K562 (cell line): ENCODE data around the gene KLC1. TPM values are rescaled to one million over a fixed set of nuclear protein-coding genes. Genes with fewer than 3 reads are reported as not detected.
A peak's percentile ranks its signal among the peaks of the same experiment; 100 is the strongest.

ENCODE experiments used
- ATAC-seq: fragments of 200-7000 bp; cut with Tn5 transposase; 3 replicates; pipeline ENCODE4 v1.9.1; 2020; ENCODE audit warnings: moderate library complexity
- BruUV-seq: library from RNA; stranded (reverse); fragments of 400-500 nt; replicated peaks from 2 replicates; lab custom pipeline; 2021; lab: Mats Ljungman, UMichigan
- CTCF ChIA-PET: fragments of 300-600 bp; formaldehyde crosslinking; extraction: SDS; loops from one replicate; lab custom pipeline; 2021; ENCODE audit warnings: low intra/inter-chr PET ratio; lab: Yijun Ruan, JAX
- POLR2A ChIA-PET: fragments of 300-600, 350-650 bp; sonication (Branson Sonifier 250); formaldehyde crosslinking; extraction: SDS; loops from one replicate; lab custom pipeline; 2021; ENCODE audit warnings: antibody characterized with exemption, inconsistent platforms; lab: Yijun Ruan, JAX
- DNase-seq, 4 experiments: peaks; one replicate each; pipeline versions ENCODE4 v3.0.0 to v3.0.0-alpha.2; 2011 to 2018; ENCODE audit warnings: low spot score in 3 of 4, mixed read lengths in 3 of 4; ENCODE audit errors: extremely low read depth in 1 of 4
- FAIRE-seq: peaks from 2 replicates; lab custom pipeline; 2011; peaks lifted over from hg19 to GRCh38; lab: Jason Lieb, UNC
- H2AFZ ChIP-seq: 2 replicates; pipeline ENCODE4 v1.6.0; 2011; ENCODE audit warnings: low read depth, low read length, control low read depth, inconsistent platforms
- H3K27ac ChIP-seq: fragments of 200-600 bp; 3 replicates; pipeline ENCODE4 v1.8.0; 2011; ENCODE audit warnings: low read depth, mild to moderate bottlenecking, control low read depth, inconsistent platforms, low read length, moderate library complexity, mixed read lengths; ENCODE audit errors: extremely low read depth
- H3K27me3 ChIP-seq, 2 experiments: fragments of 300-600 bp in 1 of 2; 2 replicates in 1 of 2; 3 replicates in 1 of 2; pipeline versions ENCODE4 v1.6.0 to v1.8.0; 2011; ENCODE audit warnings: inconsistent platforms in 2 of 2, low read length in 2 of 2, mild to moderate bottlenecking in 1 of 2, mixed read lengths in 1 of 2, moderate library complexity in 1 of 2; ENCODE audit not compliant: control insufficient read depth in 2 of 2, insufficient read depth in 2 of 2
- H3K36me3 ChIP-seq: fragments of 300-600 bp; 3 replicates; pipeline ENCODE4 v1.8.0; 2011; ENCODE audit warnings: mild to moderate bottlenecking, low read length, inconsistent platforms; ENCODE audit not compliant: control insufficient read depth, insufficient read depth
- H3K4me1 ChIP-seq, 2 experiments: fragments of 200-600 bp in 1 of 2; replicated peaks in 1 of 2; 2 replicates in 1 of 2; 3 replicates in 1 of 2; pipeline versions ENCODE4 v1.5.1 to v1.8.0; 2011; ENCODE audit warnings: inconsistent platforms in 2 of 2, low read length in 2 of 2, mild to moderate bottlenecking in 1 of 2, mixed read lengths in 1 of 2, moderate library complexity in 1 of 2; ENCODE audit not compliant: control insufficient read depth in 2 of 2, insufficient read depth in 2 of 2
- H3K4me2 ChIP-seq: 2 replicates; pipeline ENCODE4 v1.6.1; 2011; ENCODE audit warnings: low read length, control low read depth, inconsistent platforms, mixed read lengths; ENCODE audit not compliant: insufficient read depth
- H3K4me3 ChIP-seq: fragments of 200-600 bp; sonication (generic), shearing (Covaris generic); 2 replicates; pipeline ENCODE4 v1.5.1; 2016; ENCODE audit warnings: control low read depth, inconsistent platforms
- H3K79me2 ChIP-seq: fragments of 200-600 bp; 3 replicates; pipeline ENCODE4 v1.8.0; 2011; ENCODE audit warnings: low read length, inconsistent platforms; ENCODE audit not compliant: control insufficient read depth, insufficient read depth
- H3K9ac ChIP-seq, 2 experiments: 2 replicates each; pipeline versions ENCODE4 v1.6.0 to v1.6.1; 2011; ENCODE audit warnings: low read depth in 2 of 2, low read length in 2 of 2, control low read depth in 1 of 2, inconsistent platforms in 1 of 2, mild to moderate bottlenecking in 1 of 2, mixed read lengths in 1 of 2; ENCODE audit not compliant: insufficient read depth in 1 of 2
- H3K9me1 ChIP-seq: one replicate; pipeline ENCODE4 v1.6.0; 2011; ENCODE audit warnings: inconsistent platforms, mild to moderate bottlenecking, low read length, moderate library complexity; ENCODE audit not compliant: control insufficient read depth, insufficient read depth
- H3K9me3 ChIP-seq: replicated peaks from 2 replicates; pipeline ENCODE4 v1.5.1; 2011; ENCODE audit warnings: low read depth, low read length, inconsistent platforms; ENCODE audit not compliant: control insufficient read depth, insufficient read depth
- H4K20me1 ChIP-seq: replicated peaks from 2 replicates; pipeline ENCODE4 v1.6.1; 2011; ENCODE audit warnings: low read length, inconsistent platforms, mixed read lengths; ENCODE audit not compliant: control insufficient read depth, insufficient read depth
- CTCF ChIP-seq, 3 experiments: IDR thresholded peaks in 2 of 3; conservative IDR thresholded peaks in 1 of 3; 2 replicates each; pipeline ENCODE4 v1.5.1; 2011 to 2012; ENCODE audit warnings: low read length in 3 of 3, mild to moderate bottlenecking in 3 of 3, control low read depth in 2 of 3, improper control_type of control experiment in 1 of 3, inconsistent platforms in 1 of 3, low read depth in 1 of 3, mixed read lengths in 1 of 3, moderate library complexity in 1 of 3; ENCODE audit not compliant: insufficient read depth in 2 of 3
- GABPA ChIP-seq: fragments of 200-800 bp; sonication (Bioruptor generic); conservative IDR thresholded peaks from 2 replicates; pipeline ENCODE4 v1.6.1; 2016; ENCODE audit warnings: low read depth, missing genetic modification characterization, missing compliant biosample characterization
- HMGXB4 ChIP-seq: sonication (generic); formaldehyde crosslinking; IDR thresholded peaks from 2 replicates; pipeline ENCODE4 v1.8.1; 2023; ENCODE audit warnings: mild to moderate bottlenecking, missing genetic modification reagents
- MYC ChIP-seq, 2 experiments: fragments of 250-450 bp in 1 of 2; sonication (Bioruptor Pico) in 1 of 2; IDR thresholded peaks; 2 replicates each; pipeline versions ENCODE4 v1.5.1 to v1.6.1; 2012 to 2021; ENCODE audit warnings: low read depth in 2 of 2, borderline replicate concordance in 1 of 2, improper control_type of control experiment in 1 of 2, low read length in 1 of 2, mild to moderate bottlenecking in 1 of 2, moderate library complexity in 1 of 2
- PRDM10 ChIP-seq: fragments of 450-650 bp; IDR thresholded peaks from 2 replicates; pipeline ENCODE4 v1.6.1; 2018; ENCODE audit not compliant: partially characterized antibody
- SPI1 ChIP-seq: IDR thresholded peaks from 2 replicates; pipeline ENCODE4 v1.6.1; 2011; ENCODE audit warnings: low read depth, low read length, control low read depth, borderline replicate concordance
- ZNF146 ChIP-seq: IDR thresholded peaks from one replicate; pipeline ENCODE4 v1.6.1; 2018; ENCODE audit warnings: missing compliant biosample characterization; ENCODE audit not compliant: unreplicated experiment
- WGBS: fragments of 100-300 bp; shearing (Covaris generic); methylation state at CpG from one replicate; pipeline ENCODE4 v1.1.6; 2016; ENCODE audit warnings: low coverage, mixed read lengths; ENCODE audit not compliant: insufficient coverage; ENCODE audit errors: missing lambda C conversion rate; 5-methylcytosine and 5-hydroxymethylcytosine counted together
- in situ Hi-C: fragments of 300-500 bp; cut with MboI; formaldehyde crosslinking; loops from 4 replicates; pipeline ENCODE4 v1.15.0; 2018; ENCODE audit warnings: inconsistent platforms, mixed read lengths
- intact Hi-C: fragments of 100-400 bp; cut with micrococcal nuclease; formaldehyde crosslinking; loops from 2 replicates; pipeline ENCODE4 v1.14.2; 2022
- polyA plus RNA-seq, 8 experiments: library from polyadenylated mRNA; depleted of rRNA in 4 of 8; stranded (reverse) in 5 of 8; unstranded in 3 of 8; fragments of >200 nt; fragmentation: Nextera tagmentation in 2 of 8; fragmentation: Illumina TruSeq in 1 of 8; extraction: Ambion mirVana in 2 of 8; extraction: Trizol in 1 of 8; gene quantifications; 2 replicates each; pipeline versions ENCODE4 v1.2.1 to v1.2.3, GENCODE V29; 2011 to 2014; ENCODE audit warnings: inconsistent platforms in 1 of 8, missing spikeins in 1 of 8
- total RNA-seq, 7 experiments: library from RNA; depleted of rRNA in 6 of 7; stranded (reverse); fragments of >200 nt in 6 of 7; fragmentation: Illumina TruSeq in 2 of 7; extraction: Trizol in 2 of 7; gene quantifications; 2 replicates each; pipeline versions ENCODE4 v1.2.1 to v1.2.3, GENCODE V29; 2011 to 2021; ENCODE audit warnings: low replicate concordance in 1 of 7
- TF ChIP-seq, protein P1 (sequence below): sonication (generic); formaldehyde crosslinking; IDR thresholded peaks from 2 replicates; pipeline ENCODE4 v1.5.0; 2020; ENCODE audit warnings: missing genetic modification reagents
- TF ChIP-seq, protein P2 (sequence below): IDR thresholded peaks from 2 replicates; pipeline ENCODE4 v1.6.1; 2011; ENCODE audit warnings: borderline replicate concordance, low read depth, mild to moderate bottlenecking, moderate library complexity, low read length; ENCODE audit not compliant: insufficient read depth, poor library complexity, severe bottlenecking

Gene KLC1
- total and polyA plus RNA-seq, 9 of the 15 experiments (the other 6 are each of a cell fraction or from before 2014, with no cell fraction given): 4.9 to 134 (median 54.8) TPM

GRCh38 chr14:103679351-103679750, 50.3 kb downstream of the KLC1 start:
- no peaks in the 10 kb centered on the region for H3K79me2 ChIP-seq
- H3K9me1 ChIP-seq: no peaks in the 10 kb centered on the region
- peak in 1 of 4 experiments; percentile 26 for DNase-seq
- no peaks in the 10 kb centered on the region for H4K20me1 ChIP-seq
- peak; percentile 82 for ATAC-seq
- H3K27ac ChIP-seq: no peak overlapping the region
- H2AFZ ChIP-seq: no peak overlapping the region
- H3K27me3 ChIP-seq: no peaks in the 10 kb centered on the region
- intact Hi-C loops: no loop called here
- H3K36me3 ChIP-seq: peaks cover 73% of the 10 kb centered on the region
- no peaks in the 10 kb centered on the region for H3K4me1 ChIP-seq
- CTCF ChIA-PET: no interaction called here
- H3K4me3 ChIP-seq: no peak overlapping the region
- no peaks in the 10 kb centered on the region for H3K9me3 ChIP-seq
- POLR2A ChIA-PET: interaction anchor here (0.6 kb wide), 1 partner anchor 12 kb away, joined by 3 read pairs; no protein-coding TSS in a partner anchor
- no peak overlapping the region for H3K9ac ChIP-seq
- H3K4me2 ChIP-seq: no peak overlapping the region
- no peak for FAIRE-seq
- 89% methylated on average over 8 of the region's 13 CpGs for WGBS
- in situ Hi-C loops: loop anchor here (10.0 kb wide), 1 partner anchor 105 kb away; no protein-coding TSS in a partner anchor
- no TSS peak for BruUV-seq
- TF ChIP-seq, protein P1, sequence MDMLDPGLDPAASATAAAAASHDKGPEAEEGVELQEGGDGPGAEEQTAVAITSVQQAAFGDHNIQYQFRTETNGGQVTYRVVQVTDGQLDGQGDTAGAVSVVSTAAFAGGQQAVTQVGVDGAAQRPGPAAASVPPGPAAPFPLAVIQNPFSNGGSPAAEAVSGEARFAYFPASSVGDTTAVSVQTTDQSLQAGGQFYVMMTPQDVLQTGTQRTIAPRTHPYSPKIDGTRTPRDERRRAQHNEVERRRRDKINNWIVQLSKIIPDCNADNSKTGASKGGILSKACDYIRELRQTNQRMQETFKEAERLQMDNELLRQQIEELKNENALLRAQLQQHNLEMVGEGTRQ (CRISPR knock-in tag): peak; percentile 18; the same call in 1 of the 2 replicates
- TF ChIP-seq PRDM10 (peak; percentile 49), MYC (IDR thresholded peaks at IDR 0.05; ENCODE audit: low read depth, low read length) (peak; percentile 59; the same call in 1 of the 2 replicates), MYC (CRISPR knock-in tag; IDR thresholded peaks at IDR 0.05; ENCODE audit: borderline replicate concordance, low read depth) (no peak), GABPA (tag) (no peak), SPI1 (peak; percentile 33; the same call in 1 of the 2 replicates), ZNF146 (CRISPR knock-in tag) (no peak), HMGXB4 (CRISPR knock-in tag) (no peak), CTCF (IDR thresholded peaks at IDR 0.05 in 2 of 3, conservative IDR thresholded peaks at IDR 0.05 in 1 of 3; ENCODE audit: insufficient read depth in 2 of 3, low read depth in 1 of 3, low read length in 3 of 3) (peak; percentile 11 to 32 (median 32); a peak in 2 of 6 replicates)
- TF ChIP-seq, protein P2, sequence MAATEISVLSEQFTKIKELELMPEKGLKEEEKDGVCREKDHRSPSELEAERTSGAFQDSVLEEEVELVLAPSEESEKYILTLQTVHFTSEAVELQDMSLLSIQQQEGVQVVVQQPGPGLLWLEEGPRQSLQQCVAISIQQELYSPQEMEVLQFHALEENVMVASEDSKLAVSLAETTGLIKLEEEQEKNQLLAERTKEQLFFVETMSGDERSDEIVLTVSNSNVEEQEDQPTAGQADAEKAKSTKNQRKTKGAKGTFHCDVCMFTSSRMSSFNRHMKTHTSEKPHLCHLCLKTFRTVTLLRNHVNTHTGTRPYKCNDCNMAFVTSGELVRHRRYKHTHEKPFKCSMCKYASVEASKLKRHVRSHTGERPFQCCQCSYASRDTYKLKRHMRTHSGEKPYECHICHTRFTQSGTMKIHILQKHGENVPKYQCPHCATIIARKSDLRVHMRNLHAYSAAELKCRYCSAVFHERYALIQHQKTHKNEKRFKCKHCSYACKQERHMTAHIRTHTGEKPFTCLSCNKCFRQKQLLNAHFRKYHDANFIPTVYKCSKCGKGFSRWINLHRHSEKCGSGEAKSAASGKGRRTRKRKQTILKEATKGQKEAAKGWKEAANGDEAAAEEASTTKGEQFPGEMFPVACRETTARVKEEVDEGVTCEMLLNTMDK: peak; percentile 33
